Measurements from ENCODE around the gene RACK1.

Gene RACK1

DNA sequence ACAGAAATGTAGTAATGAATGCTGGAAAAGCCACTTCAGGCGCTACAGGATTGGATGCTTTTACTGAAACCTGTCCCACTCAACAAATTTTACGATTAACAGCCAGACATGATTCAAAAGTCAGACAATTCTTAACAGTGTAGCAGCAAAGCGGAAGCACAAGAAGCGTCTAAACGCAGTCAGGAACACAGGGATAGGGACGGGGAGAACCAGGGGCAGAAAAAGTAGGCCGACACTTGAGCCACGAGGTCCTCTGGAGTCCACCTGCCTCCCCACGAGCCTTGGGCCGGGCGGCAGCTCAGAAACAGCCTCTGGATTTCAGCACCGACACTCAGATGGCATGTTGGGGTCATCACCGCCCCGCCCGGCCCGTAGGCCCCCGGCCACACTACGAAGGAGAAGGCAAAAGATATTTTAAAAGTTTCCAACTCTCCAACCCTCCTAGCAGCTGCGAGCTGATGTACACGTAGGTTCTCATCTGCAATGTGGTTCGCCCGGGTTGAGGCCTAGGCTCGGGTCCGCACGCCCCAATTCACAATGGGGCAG is 615 bp downstream of the RACK1 start:
- Histone ChIP-seq H3K4me3 (ENCODE audit: low read length in 2 of 2) (peak overlapping the region; percentile 96 to 98), H3K9ac (ENCODE audit: low read depth, low read length, poor library complexity) (peak overlapping the region; percentile 96), H2BK12ac (ENCODE audit: low read length) (no peak overlapping the region), H2BK120ac (ENCODE audit: low read depth, low read length) (no peak overlapping the region), H3K4me2 (ENCODE audit: insufficient read depth, low read length, poor library complexity, severe bottlenecking) (peak overlapping the region; percentile 77), H2AFZ (ENCODE audit: low read length) (peak overlapping the region; percentile 86), H3K4ac (ENCODE audit: low read length) (no peak overlapping the region), H3K79me1 (ENCODE audit: low read depth, low read length) (peaks cover 7% of the 10 kb centered on the region), H3K27ac (replicated peaks; ENCODE audit: low read length) (peak overlapping the region; percentile 99), H2BK15ac (ENCODE audit: low read length) (no peak overlapping the region), H3K4me1 (ENCODE audit: control insufficient read depth in 2 of 2, insufficient read depth in 1 of 2, low read depth in 1 of 2, low read length in 2 of 2) (peaks cover 17 to 19% of the 10 kb centered on the region in 2 donors), H3K27me3 (ENCODE audit: control insufficient read depth in 3 of 3, insufficient read depth in 3 of 3, low read depth in 1 of 3, low read length in 3 of 3) (no peaks in the 10 kb centered on the region), H3K14ac (ENCODE audit: low read length) (peak overlapping the region; percentile 98), H4K91ac (ENCODE audit: low read depth, low read length, poor library complexity) (no peak overlapping the region), H4K8ac (ENCODE audit: low read depth, low read length) (no peak overlapping the region), H3K36me3 (replicated peaks in 1 of 2; ENCODE audit: control insufficient read depth in 2 of 2, insufficient read depth in 2 of 2, low read length in 2 of 2) (peaks cover 34 to 55% of the 10 kb centered on the region in 2 donors), H2AK5ac (ENCODE audit: low read depth, low read length) (peak overlapping the region; percentile 95), H3K9me3 (replicated peaks in 1 of 2; ENCODE audit: control insufficient read depth in 2 of 2, insufficient read depth in 1 of 2, low read depth in 1 of 2, low read length in 2 of 2) (no peaks in the 10 kb centered on the region), H2BK5ac (ENCODE audit: low read length) (peak overlapping the region; percentile 98), H3K18ac (ENCODE audit: low read length) (peak overlapping the region; percentile 98), H3K23ac (ENCODE audit: low read depth, low read length, poor library complexity) (peak overlapping the region; percentile 90)
- no CpG with 5 or more reads among the region's 25 CpGs for WGBS, 2 donors (ENCODE audit: extremely low coverage in 2 of 2, insufficient read length in 2 of 2, insufficient replicate concordance in 1 of 2)
- no peak for DNase-seq (ENCODE audit: low spot score)

DNA sequence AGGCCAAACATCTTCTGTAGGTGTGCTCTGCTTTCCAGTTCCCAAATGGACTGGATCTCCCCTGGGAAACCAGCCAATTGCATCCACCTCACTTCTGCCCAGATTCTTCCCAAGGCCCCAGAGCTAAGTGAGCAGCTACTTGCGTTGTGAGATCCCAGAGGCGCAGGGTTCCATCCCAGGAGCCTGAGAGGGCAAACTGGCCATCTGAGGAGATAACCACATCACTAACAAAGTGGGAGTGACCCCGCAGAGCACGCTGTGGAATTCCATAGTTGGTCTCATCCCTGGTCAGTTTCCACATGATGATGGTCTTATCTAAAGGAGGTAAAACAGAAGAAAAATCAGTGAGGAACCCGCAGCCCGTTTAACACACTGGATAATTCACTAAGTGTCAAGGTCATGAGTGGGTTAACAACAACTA is 1.7 kb downstream of the RACK1 start:
- no peak overlapping the region for H2AFZ ChIP-seq (ENCODE audit: low read length)
- no peak overlapping the region for H4K91ac ChIP-seq (ENCODE audit: low read depth, low read length, poor library complexity)
- H3K4ac ChIP-seq (ENCODE audit: low read length) = no peak overlapping the region
- peaks cover 41 to 61% of the 10 kb centered on the region in 2 donors for H3K36me3 ChIP-seq (replicated peaks in 1 of 2; ENCODE audit: control insufficient read depth in 2 of 2, insufficient read depth in 2 of 2, low read length in 2 of 2)
- H3K79me1 ChIP-seq (ENCODE audit: low read depth, low read length) = peaks cover 9% of the 10 kb centered on the region
- H2BK120ac ChIP-seq (ENCODE audit: low read depth, low read length) = no peak overlapping the region
- H2BK12ac ChIP-seq (ENCODE audit: low read length) = no peak overlapping the region
- peak overlapping the region; percentile 71 for H3K9ac ChIP-seq (ENCODE audit: low read depth, low read length, poor library complexity)
- WGBS, 2 donors (ENCODE audit: extremely low coverage in 2 of 2, insufficient read length in 2 of 2, insufficient replicate concordance in 1 of 2) = no CpG with 5 or more reads among the region's 6 CpGs
- H3K27me3 ChIP-seq (ENCODE audit: control insufficient read depth in 3 of 3, insufficient read depth in 3 of 3, low read depth in 1 of 3, low read length in 3 of 3) = no peaks in the 10 kb centered on the region
- H2AK5ac ChIP-seq (ENCODE audit: low read depth, low read length) = no peak overlapping the region
- H3K18ac ChIP-seq (ENCODE audit: low read length) = no peak overlapping the region
- no peak overlapping the region for H3K27ac ChIP-seq (replicated peaks; ENCODE audit: low read length)
- no peaks in the 10 kb centered on the region for H3K9me3 ChIP-seq (replicated peaks in 1 of 2; ENCODE audit: control insufficient read depth in 2 of 2, insufficient read depth in 1 of 2, low read depth in 1 of 2, low read length in 2 of 2)
- H3K4me2 ChIP-seq (ENCODE audit: insufficient read depth, low read length, poor library complexity, severe bottlenecking) = peak overlapping the region; percentile 77
- no peak overlapping the region for H3K23ac ChIP-seq (ENCODE audit: low read depth, low read length, poor library complexity)
- H3K4me1 ChIP-seq (ENCODE audit: control insufficient read depth in 2 of 2, insufficient read depth in 1 of 2, low read depth in 1 of 2, low read length in 2 of 2) = peaks cover 13 to 16% of the 10 kb centered on the region in 2 donors
- H3K14ac ChIP-seq (ENCODE audit: low read length) = no peak overlapping the region
- DNase-seq (ENCODE audit: low spot score) = no peak
- no peak overlapping the region for H2BK5ac ChIP-seq (ENCODE audit: low read length)
- peak overlapping the region; percentile 96 to 98 for H3K4me3 ChIP-seq (ENCODE audit: low read length in 2 of 2)
- H4K8ac ChIP-seq (ENCODE audit: low read depth, low read length) = no peak overlapping the region
- no peak overlapping the region for H2BK15ac ChIP-seq (ENCODE audit: low read length)

DNA sequence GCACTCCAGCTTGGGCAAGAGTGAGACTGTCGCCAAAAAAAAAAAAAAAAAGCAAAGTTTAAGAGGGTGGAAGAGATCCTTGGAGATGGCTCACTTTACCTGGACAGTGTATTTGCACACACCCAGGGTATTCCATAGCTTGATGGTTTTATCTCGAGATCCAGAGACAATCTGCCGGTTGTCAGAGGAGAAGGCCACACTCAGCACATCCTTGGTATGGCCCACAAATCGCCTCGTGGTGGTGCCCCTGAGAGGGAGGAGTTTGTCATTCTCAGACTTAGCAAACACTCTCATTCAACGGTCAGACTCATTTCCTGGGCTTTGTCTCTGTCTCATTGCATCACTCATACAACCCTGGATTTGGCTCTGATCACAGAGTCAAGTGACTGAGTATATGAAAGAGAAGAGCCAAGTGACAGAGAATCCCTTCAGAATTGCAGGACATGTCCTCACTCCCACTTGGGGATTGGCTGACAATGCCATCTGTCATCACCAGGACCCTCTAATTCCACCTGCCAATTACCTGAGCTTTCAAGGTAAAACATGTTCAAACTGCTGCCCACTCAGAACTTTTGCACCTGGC is 2.2 kb downstream of the RACK1 start:
- Histone ChIP-seq H3K14ac (ENCODE audit: low read length) (no peak overlapping the region), H2BK120ac (ENCODE audit: low read depth, low read length) (no peak overlapping the region), H4K8ac (ENCODE audit: low read depth, low read length) (no peak overlapping the region), H3K4me1 (ENCODE audit: control insufficient read depth in 2 of 2, insufficient read depth in 1 of 2, low read depth in 1 of 2, low read length in 2 of 2) (peaks cover 13 to 16% of the 10 kb centered on the region in 2 donors), H2AK5ac (ENCODE audit: low read depth, low read length) (no peak overlapping the region), H4K91ac (ENCODE audit: low read depth, low read length, poor library complexity) (no peak overlapping the region), H2AFZ (ENCODE audit: low read length) (no peak overlapping the region), H3K9ac (ENCODE audit: low read depth, low read length, poor library complexity) (no peak overlapping the region), H3K27me3 (ENCODE audit: control insufficient read depth in 3 of 3, insufficient read depth in 3 of 3, low read depth in 1 of 3, low read length in 3 of 3) (no peaks in the 10 kb centered on the region), H3K9me3 (replicated peaks in 1 of 2; ENCODE audit: control insufficient read depth in 2 of 2, insufficient read depth in 1 of 2, low read depth in 1 of 2, low read length in 2 of 2) (no peaks in the 10 kb centered on the region), H3K23ac (ENCODE audit: low read depth, low read length, poor library complexity) (no peak overlapping the region), H3K36me3 (replicated peaks in 1 of 2; ENCODE audit: control insufficient read depth in 2 of 2, insufficient read depth in 2 of 2, low read length in 2 of 2) (peaks cover 46 to 67% of the 10 kb centered on the region in 2 donors), H3K18ac (ENCODE audit: low read length) (no peak overlapping the region), H2BK15ac (ENCODE audit: low read length) (no peak overlapping the region), H3K4ac (ENCODE audit: low read length) (no peak overlapping the region), H2BK12ac (ENCODE audit: low read length) (no peak overlapping the region), H3K4me2 (ENCODE audit: insufficient read depth, low read length, poor library complexity, severe bottlenecking) (no peak overlapping the region), H3K27ac (replicated peaks; ENCODE audit: low read length) (no peak overlapping the region), H2BK5ac (ENCODE audit: low read length) (no peak overlapping the region), H3K79me1 (ENCODE audit: low read depth, low read length) (peaks cover 9% of the 10 kb centered on the region), H3K4me3 (ENCODE audit: low read length in 2 of 2) (peak overlapping the region in 1 of 2 donors; percentile 96)
- WGBS, 2 donors (ENCODE audit: extremely low coverage in 2 of 2, insufficient read length in 2 of 2, insufficient replicate concordance in 1 of 2) = no CpG with 5 or more reads among the region's 6 CpGs
- no peak for DNase-seq (ENCODE audit: low spot score)

DNA sequence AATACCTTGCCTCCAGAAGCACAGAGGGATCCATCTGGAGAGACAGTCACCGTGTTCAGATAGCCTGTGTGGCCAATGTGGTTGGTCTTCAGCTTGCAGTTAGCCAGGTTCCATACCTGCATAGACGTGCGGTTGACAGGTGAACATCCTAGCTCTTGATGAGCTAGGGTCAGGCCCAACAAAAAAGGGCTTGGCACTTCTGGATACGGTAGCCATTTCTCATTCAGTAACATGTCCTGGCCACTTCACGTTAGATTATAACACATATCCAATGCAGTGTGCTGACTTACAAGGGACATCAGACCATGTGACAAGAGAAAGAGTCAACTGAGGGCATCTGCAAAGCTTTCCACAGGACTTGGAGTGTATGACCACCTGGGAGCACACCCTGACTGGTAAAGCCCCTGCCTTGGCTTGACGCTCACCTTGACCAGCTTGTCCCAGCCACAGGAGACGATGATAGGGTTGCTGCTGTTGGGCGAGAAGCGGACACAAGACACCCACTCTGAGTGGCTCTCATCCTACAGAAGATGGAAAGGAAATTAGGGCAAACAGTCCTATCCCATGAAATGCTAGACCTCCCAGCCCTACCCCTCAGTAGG is 4.5 kb downstream of the RACK1 start:
- Histone ChIP-seq H3K14ac (ENCODE audit: low read length) (no peak overlapping the region), H3K18ac (ENCODE audit: low read length) (no peak overlapping the region), H4K8ac (ENCODE audit: low read depth, low read length) (no peak overlapping the region), H3K23ac (ENCODE audit: low read depth, low read length, poor library complexity) (no peak overlapping the region), H4K91ac (ENCODE audit: low read depth, low read length, poor library complexity) (no peak overlapping the region), H3K9ac (ENCODE audit: low read depth, low read length, poor library complexity) (no peak overlapping the region), H2BK5ac (ENCODE audit: low read length) (no peak overlapping the region), H3K4ac (ENCODE audit: low read length) (no peak overlapping the region), H3K27me3 (ENCODE audit: control insufficient read depth in 3 of 3, insufficient read depth in 3 of 3, low read depth in 1 of 3, low read length in 3 of 3) (no peaks in the 10 kb centered on the region), H2BK120ac (ENCODE audit: low read depth, low read length) (no peak overlapping the region), H3K9me3 (replicated peaks in 1 of 2; ENCODE audit: control insufficient read depth in 2 of 2, insufficient read depth in 1 of 2, low read depth in 1 of 2, low read length in 2 of 2) (no peaks in the 10 kb centered on the region), H2BK15ac (ENCODE audit: low read length) (no peak overlapping the region), H3K36me3 (replicated peaks in 1 of 2; ENCODE audit: control insufficient read depth in 2 of 2, insufficient read depth in 2 of 2, low read length in 2 of 2) (peaks cover 58 to 89% of the 10 kb centered on the region in 2 donors), H3K79me1 (ENCODE audit: low read depth, low read length) (peaks cover 9% of the 10 kb centered on the region), H3K4me1 (ENCODE audit: control insufficient read depth in 2 of 2, insufficient read depth in 1 of 2, low read depth in 1 of 2, low read length in 2 of 2) (peaks cover 10 to 12% of the 10 kb centered on the region in 2 donors), H2AK5ac (ENCODE audit: low read depth, low read length) (no peak overlapping the region), H2AFZ (ENCODE audit: low read length) (no peak overlapping the region), H2BK12ac (ENCODE audit: low read length) (no peak overlapping the region), H3K4me2 (ENCODE audit: insufficient read depth, low read length, poor library complexity, severe bottlenecking) (no peak overlapping the region), H3K27ac (replicated peaks; ENCODE audit: low read length) (no peak overlapping the region), H3K4me3 (ENCODE audit: low read length in 2 of 2) (peak overlapping the region in 1 of 2 donors; percentile 10)
- no CpG with 5 or more reads among the region's 9 CpGs for WGBS, 2 donors (ENCODE audit: extremely low coverage in 2 of 2, insufficient read length in 2 of 2, insufficient replicate concordance in 1 of 2)
- no peak for DNase-seq (ENCODE audit: low spot score)

All from neuronal stem cell (in vitro differentiated cells).